NCI-H187 (cell line): Measurements from ENCODE around the gene RRP12.
A peak's percentile ranks its signal among the peaks of the same experiment; 100 is the strongest.
"Not testable (repeated sequence)": the region's sequence is repeated elsewhere in the genome, so short reads cannot be mapped to it uniquely, and the experiment has no call there.

ENCODE experiments used
- DNase-seq, 2 experiments: peaks; one replicate each; lab custom pipeline; 2025; lab: John Stamatoyannopoulos, UW

The RRP12 gene

DNA sequence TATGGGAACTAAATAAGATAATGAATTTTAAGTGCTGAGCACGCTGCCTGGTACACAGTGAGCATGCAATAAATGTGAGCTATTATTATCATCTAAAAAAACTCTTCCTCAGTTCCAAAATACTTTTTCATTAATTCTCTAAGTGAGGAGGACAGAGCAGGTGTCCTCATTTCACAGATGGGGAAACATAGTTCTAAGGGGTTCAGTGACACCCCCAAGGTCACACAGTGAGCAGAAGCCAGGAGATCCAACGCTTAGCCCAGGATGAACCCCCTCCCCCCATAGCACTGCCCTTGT, 6.8 kb upstream of the RRP12 start:
- no peak for DNase-seq

DNA sequence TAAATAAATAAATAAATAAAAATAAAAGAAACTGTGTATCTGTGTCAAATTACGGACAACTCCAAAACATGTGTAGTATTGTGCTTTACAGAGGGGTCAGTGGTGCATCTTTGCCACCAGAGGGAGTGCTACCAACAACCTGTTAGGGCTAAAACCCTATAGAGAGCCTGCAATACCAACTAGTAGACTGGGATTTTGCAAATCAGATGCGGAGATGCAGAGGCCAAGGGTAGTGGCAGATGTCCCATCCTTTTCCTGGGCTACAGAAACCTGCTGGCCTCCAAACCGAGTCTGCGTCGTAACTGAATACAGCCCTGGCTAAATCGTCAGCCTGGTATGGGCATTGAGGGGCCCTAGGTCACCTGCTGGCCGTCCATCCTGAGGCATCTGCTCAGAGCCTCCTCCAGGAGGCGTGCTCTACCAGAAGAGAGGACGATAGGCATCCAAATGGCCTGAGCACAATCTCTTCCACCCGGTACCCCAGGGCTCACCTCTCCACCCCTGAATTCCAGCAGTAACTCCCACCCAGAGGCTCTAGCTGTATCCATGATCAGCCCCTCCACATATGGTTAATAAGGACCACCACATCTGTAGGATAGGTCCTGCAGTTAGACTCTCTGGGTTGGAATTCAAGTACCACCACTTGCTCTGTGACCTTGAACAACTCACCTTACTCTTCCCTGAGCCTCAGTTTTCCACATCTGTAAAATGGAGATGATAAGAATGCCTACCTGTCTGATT, 6.2 kb upstream of the RRP12 start:
- DNase-seq, result peak in 1 of 2 experiments; percentile 23

- not testable (repeated sequence) for DNase-seq
Measured at GRCh38 chr10:97406483-97406882, 5.3 kb upstream of the RRP12 start.

DNA sequence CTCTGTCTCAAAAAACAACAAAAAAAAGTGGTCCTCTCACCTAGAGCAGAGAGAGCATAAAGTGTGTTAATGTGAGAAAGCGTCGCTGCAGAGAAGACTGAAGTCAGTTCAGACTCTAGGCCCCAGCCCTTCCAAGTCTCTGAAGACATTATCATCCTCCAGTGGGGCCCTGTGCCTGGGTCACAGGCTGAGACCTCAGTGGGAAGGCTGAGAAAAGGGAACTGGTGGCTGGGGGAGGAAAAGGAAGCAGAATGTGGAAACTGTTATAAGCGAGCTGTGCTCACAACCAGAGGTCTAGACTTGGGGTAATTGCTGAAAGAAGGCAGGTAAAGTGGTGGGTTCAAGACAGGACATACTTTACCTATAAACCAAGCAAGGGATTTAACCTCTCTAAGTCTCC, 4.9 kb upstream of the RRP12 start:
- no peak for DNase-seq

- DNase-seq, result no peak
Measured at GRCh38 chr10:97404044-97404443, 2.9 kb upstream of the RRP12 start.

GRCh38 chr10:97401455-97401919, 347 bp upstream of the RRP12 start:
- DNase-seq, result no peak

DNA sequence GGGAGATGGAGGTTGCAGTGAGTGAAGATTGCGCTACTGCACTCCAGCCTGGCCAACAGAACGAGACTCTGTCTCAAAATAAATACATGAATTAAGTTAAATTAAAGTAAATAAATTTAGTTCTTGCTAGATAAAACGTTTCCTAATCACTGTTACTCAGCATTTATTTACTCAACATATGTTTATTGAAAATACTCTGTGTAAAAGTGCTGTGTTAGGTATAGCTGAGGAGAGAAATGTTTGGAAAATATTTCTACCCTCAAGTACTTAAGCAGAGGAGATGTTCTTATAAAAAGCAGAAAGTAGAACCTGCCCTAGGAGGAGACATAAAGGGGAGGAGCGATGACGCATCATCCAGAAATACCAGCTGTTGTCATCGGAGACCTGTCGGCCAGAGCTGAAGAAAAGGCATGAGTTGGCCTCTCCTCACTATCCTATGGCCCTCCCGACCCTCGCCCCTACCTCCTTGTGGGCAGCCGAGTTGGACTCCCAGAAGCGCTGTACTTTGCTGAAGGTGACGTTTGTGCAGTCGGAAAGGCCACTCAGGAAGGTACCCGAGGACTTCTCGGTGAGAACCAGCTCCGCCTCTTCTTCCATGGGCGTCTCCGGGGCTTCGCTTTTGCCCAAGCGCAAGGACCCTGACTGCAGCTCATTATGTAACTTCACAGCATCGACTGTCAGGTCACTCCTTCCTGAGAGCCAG, 1.1 kb downstream of the RRP12 start:
- DNase-seq, result no peak

DNA sequence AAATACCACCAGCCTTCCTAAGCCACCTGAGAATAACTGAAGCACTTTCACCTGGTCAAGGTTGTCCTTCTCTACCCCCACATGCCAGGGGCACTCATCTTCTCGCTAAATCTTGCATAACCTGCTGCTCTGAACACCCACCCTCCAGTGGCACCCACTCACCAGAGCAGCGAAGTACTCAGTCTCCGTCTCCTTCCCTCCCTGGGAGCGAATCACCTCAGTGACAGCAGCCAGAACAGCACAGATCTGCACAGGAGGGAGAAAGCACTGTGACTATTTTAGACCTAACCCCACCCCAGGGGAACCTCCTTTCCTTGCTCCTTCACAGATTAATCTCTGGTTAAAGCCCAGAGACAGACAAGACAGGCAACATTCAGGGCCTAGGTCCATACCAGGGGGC, 5.1 kb downstream of the RRP12 start:
- no peak for DNase-seq

DNA sequence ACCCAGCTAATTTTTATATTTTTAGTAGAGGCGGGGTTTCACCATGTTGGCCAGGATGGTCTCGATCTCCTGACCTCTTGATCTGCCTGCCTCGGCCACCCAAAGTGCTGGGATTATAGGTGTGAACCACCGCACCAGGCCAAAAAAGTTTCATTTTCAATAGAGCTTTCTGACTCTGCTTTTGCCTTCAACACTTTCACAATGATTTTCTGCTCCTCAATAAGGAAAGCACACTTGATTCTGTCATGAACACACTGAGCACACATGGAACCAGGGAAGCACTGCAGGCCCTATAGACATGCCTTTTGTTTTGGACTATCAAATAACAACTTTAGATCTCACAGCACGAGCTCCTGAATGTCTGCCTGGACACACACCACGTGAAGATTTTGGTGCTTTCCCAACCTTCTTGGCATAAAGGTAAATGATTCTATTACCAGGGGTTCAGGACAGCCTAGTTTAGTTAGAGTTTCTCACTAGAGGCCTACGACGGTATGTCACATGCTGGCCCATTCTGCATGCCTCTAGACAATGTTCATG, 8.0 kb downstream of the RRP12 start:
- no peak for DNase-seq

GRCh38 chr10:97390091-97390490, 11.0 kb downstream of the RRP12 start:
- no peak for DNase-seq

DNA sequence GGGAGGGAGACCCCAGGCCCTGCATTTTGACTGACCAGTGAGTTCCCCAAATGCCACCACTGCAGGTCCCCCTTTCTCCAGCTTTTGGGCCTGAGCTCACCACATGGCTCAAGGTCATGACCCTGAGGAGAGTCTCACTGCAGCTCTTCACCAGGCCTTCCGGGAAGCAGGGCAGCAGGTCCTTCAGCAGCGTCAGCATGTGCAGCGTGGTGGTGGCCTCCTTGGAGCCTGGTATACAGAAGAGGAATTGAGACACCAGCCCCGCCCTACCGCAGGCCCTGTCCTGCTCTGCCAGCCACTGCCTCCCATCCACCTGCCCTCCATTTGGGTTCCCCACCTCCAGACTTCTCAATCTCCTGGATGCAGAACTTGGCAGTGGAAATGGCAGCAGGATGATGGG, 13.0 kb downstream of the RRP12 start:
- no peak for DNase-seq

- no peak for DNase-seq
Measured at GRCh38 chr10:97385565-97385964, 15.6 kb downstream of the RRP12 start.

- no peak for DNase-seq
Measured at GRCh38 chr10:97384641-97385040, 16.5 kb downstream of the RRP12 start.

GRCh38 chr10:97384156-97384555, 17.0 kb downstream of the RRP12 start:
- no peak for DNase-seq

DNA sequence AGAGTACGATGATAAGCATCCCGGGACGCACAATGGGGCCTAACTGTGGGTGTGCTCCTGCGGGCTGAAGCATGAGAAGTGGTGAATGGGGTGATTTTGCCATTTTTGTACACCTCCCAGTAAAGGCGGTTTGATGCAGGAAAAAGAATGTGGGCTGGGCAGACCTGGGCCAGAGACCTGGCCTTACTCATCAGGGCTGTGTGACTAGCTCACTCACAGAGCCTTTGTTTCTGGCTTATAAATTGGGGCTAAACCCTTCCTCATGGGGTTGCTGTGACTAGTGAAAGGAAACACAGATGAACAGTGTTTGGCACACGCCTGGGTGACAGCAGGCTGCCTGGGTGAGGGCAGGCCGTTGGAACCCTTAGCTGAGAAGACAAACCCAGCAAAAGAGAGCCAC, 18.0 kb downstream of the RRP12 start:
- no peak for DNase-seq

DNA sequence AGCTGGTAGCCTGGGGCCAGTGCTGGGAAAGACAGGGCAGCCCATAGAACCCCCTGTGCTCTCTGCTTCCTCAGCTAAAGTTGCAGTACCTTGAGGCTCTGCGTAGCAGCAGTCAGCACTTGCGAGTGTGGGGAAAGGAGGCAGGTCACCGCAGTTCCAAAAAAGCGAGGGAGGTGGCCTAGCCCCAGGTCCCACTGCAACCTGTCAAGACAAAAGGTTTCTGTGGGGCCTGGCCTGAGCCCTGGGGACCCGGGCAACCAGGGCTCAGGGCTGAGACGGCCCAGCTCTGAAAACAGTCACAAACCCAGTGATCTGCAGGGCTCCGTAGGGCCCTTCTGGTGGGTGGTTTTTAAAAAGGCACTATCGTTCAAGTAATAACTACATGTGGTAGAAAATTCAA, 19.5 kb downstream of the RRP12 start:
- DNase-seq, result no peak

DNA sequence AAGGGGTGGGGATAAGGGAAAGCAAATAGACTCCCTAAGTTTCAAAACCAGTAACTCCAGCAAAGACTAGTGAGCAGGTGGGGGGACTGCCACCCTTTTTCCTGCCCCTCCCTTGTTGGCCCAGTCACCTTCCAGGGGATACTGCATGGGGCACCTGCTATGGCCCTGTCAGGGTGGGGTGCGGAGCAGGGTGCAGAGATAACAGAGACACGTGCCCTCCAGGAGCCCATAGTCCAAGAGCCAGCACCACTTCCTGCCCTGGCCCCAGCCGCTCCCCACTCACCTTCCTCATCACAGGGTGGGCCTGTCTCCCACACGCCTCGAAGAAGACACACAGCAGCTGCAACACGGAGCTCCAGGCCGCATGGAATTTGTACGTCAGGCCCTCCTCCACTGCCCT, 20.6 kb downstream of the RRP12 start:
- no peak for DNase-seq

- DNase-seq, result no peak
Measured at GRCh38 chr10:97378933-97379921, 21.9 kb downstream of the RRP12 start.

- DNase-seq, result no peak
Measured at GRCh38 chr10:97376413-97376812, 24.7 kb downstream of the RRP12 start.

DNA sequence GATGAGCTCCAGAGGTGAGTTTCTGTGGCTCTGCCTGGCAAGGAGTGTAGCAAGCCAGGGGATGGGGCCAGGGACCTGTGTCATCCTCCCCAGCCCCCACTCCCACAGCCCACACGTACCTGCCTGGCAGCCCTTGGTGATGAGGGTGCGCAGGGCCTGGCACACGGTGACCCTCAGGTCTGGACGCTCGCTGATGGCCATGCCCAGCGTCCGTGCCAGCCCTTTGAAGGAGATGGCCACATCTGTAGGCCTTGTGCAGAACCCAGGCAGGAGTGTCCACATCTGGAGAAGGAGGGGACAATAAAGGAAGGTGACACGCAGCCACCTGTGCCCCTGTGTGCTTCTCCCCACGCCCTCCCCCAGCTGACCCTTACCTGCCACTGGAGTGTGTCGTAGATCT, 27.7 kb downstream of the RRP12 start:
- DNase-seq, result no peak

DNA sequence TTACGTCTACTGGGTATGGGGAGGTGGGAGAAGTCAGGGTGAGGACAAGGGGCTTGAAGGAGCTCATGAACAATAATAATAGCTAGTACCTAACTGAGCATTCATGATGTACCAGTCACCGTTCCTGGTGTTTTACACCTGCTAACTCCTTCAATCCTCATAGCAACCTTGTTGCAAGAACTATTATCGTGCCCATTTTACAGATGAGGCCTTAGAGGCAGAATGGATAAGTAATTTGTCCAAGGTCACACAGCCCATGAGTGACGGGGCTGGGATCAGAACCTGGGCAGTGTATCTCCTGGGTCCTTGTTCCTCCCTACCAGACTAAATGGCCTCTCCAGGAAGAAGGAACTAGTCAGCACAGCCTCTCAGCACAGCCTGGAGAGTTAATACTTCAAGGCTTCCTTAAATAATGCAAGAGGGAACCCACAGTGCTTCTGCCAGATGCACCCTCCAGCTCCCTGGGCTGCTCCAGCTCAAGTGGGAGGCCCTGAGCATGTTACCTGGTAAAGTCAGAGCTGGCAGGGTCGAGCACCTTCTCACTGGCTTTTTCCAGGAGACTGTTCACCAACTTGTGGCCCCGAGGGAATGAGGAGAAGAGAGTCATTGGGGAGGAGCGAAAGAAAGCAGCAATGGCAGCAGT, 28.8 kb downstream of the RRP12 start:
- no peak for DNase-seq

DNA sequence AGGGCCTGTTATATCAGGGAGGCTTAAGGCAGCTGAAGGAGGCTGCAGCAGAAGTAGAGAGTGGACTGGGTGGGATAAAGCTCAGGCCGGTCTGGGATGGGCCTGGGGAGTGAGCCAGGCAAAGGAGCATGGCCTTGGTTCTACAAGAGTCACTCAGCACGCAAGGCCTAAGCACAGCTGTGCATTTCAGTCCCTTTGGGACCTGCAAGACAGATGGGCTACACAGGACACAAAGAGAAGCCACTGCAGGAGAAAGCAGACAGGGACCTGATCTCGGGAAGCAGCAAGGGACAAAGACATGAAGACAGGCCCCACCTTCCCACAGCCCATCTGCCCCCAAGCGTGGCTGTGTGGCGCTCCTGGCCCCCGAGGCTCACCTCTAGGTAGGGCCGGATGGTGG, 29.4 kb downstream of the RRP12 start:
- DNase-seq, result no peak
